ENCODE measurements around the gene MMP10. TPM values are rescaled to one million over a fixed set of nuclear protein-coding genes. Genes with fewer than 3 reads are reported as not detected.

MMP10 gene
- polyA plus RNA-seq, 1 donor (not counting 4 experiments of a cell fraction or from before 2014, with no cell fraction given), result 19.1 TPM

- dilution Hi-C loops (cut with MboI; ENCODE audit: extremely low pct_ligation_motif_present, low sequenced_read_pairs), result no loop called here
- no peaks in the 10 kb centered on the region for H3K9me3 ChIP-seq (ENCODE audit: control insufficient read depth, low read depth, low read length)
- no peak overlapping the region for H2AFZ ChIP-seq (ENCODE audit: control insufficient read depth, low read length)
- H3K9ac ChIP-seq (ENCODE audit: control insufficient read depth, extremely low read depth, insufficient read depth, low read length), result no peak overlapping the region
- no peak overlapping the region for H3K4me2 ChIP-seq (ENCODE audit: control insufficient read depth, extremely low read depth, insufficient read depth, low read depth, low read length)
- H4K20me1 ChIP-seq (ENCODE audit: control insufficient read depth, extremely low read depth, insufficient read depth, low read length), result no peaks in the 10 kb centered on the region
- H3K27me3 ChIP-seq (ENCODE audit: control insufficient read depth, extremely low read depth, insufficient read depth, low read length), result no peaks in the 10 kb centered on the region
- H3K9me1 ChIP-seq (ENCODE audit: control insufficient read depth, extremely low read depth, insufficient read depth, low read length), result no peaks in the 10 kb centered on the region
- no peaks in the 10 kb centered on the region for H3K36me3 ChIP-seq (ENCODE audit: control insufficient read depth in 2 of 2, extremely low read depth in 1 of 2, insufficient read depth in 2 of 2, low read length in 2 of 2)
- no peaks in the 10 kb centered on the region for H3K79me2 ChIP-seq (ENCODE audit: control insufficient read depth, insufficient read depth, low read length)
- TF ChIP-seq CTCF (optimal IDR thresholded peaks at IDR 0.05 in 1 of 3, IDR thresholded peaks at IDR 0.05 in 1 of 3, conservative IDR thresholded peaks at IDR 0.05 in 1 of 3; ENCODE audit: extremely low read depth in 1 of 3, insufficient read depth in 2 of 3, low read length in 3 of 3) (no peak), EZH2 (IDR thresholded peaks at IDR 0.05; ENCODE audit: low read length) (no peak)
- peaks cover 4% of the 10 kb centered on the region for H3K4me1 ChIP-seq (ENCODE audit: control insufficient read depth, extremely low read depth, insufficient read depth, low read length)
- FAIRE-seq (no peak), DNase-seq (ENCODE audit: low read depth, low spot score) (no peak)
- no peak overlapping the region for H3K27ac ChIP-seq (ENCODE audit: control insufficient read depth, insufficient read depth, low read length)
- no peak overlapping the region for H3K4me3 ChIP-seq (ENCODE audit: control insufficient read depth in 2 of 3, extremely low read depth in 1 of 3, insufficient read depth in 2 of 3, low read depth in 1 of 3, low read length in 3 of 3)
Measured at GRCh38 chr11:102824556-102824955, 44.1 kb upstream of the MMP10 start.

GRCh38 chr11:102819491-102819890 is 39.1 kb upstream of the MMP10 start:
- H3K9me3 ChIP-seq (ENCODE audit: control insufficient read depth, low read depth, low read length), result no peaks in the 10 kb centered on the region
- dilution Hi-C loops (cut with MboI; ENCODE audit: extremely low pct_ligation_motif_present, low sequenced_read_pairs), result no loop called here
- H3K36me3 ChIP-seq (ENCODE audit: control insufficient read depth in 2 of 2, extremely low read depth in 1 of 2, insufficient read depth in 2 of 2, low read length in 2 of 2), result no peaks in the 10 kb centered on the region
- DNase-seq (ENCODE audit: low read depth, low spot score), result no peak
- TF ChIP-seq EZH2 (IDR thresholded peaks at IDR 0.05; ENCODE audit: low read length) (no peak), CTCF (optimal IDR thresholded peaks at IDR 0.05 in 1 of 3, IDR thresholded peaks at IDR 0.05 in 1 of 3, conservative IDR thresholded peaks at IDR 0.05 in 1 of 3; ENCODE audit: extremely low read depth in 1 of 3, insufficient read depth in 2 of 3, low read length in 3 of 3) (no peak)
- H3K4me2 ChIP-seq (ENCODE audit: control insufficient read depth, extremely low read depth, insufficient read depth, low read depth, low read length), result no peak overlapping the region
- no peak overlapping the region for H3K27ac ChIP-seq (ENCODE audit: control insufficient read depth, insufficient read depth, low read length)
- no peaks in the 10 kb centered on the region for H3K9me1 ChIP-seq (ENCODE audit: control insufficient read depth, extremely low read depth, insufficient read depth, low read length)
- H3K27me3 ChIP-seq (ENCODE audit: control insufficient read depth, extremely low read depth, insufficient read depth, low read length), result no peaks in the 10 kb centered on the region
- no peaks in the 10 kb centered on the region for H3K4me1 ChIP-seq (ENCODE audit: control insufficient read depth, extremely low read depth, insufficient read depth, low read length)
- FAIRE-seq, result no peak
- no peak overlapping the region for H2AFZ ChIP-seq (ENCODE audit: control insufficient read depth, low read length)
- no peak overlapping the region for H3K4me3 ChIP-seq (ENCODE audit: control insufficient read depth in 2 of 3, extremely low read depth in 1 of 3, insufficient read depth in 2 of 3, low read depth in 1 of 3, low read length in 3 of 3)
- H3K79me2 ChIP-seq (ENCODE audit: control insufficient read depth, insufficient read depth, low read length), result no peaks in the 10 kb centered on the region
- no peaks in the 10 kb centered on the region for H4K20me1 ChIP-seq (ENCODE audit: control insufficient read depth, extremely low read depth, insufficient read depth, low read length)
- no peak overlapping the region for H3K9ac ChIP-seq (ENCODE audit: control insufficient read depth, extremely low read depth, insufficient read depth, low read length)
